ENCODE results near the gene GPC3.

DNA sequence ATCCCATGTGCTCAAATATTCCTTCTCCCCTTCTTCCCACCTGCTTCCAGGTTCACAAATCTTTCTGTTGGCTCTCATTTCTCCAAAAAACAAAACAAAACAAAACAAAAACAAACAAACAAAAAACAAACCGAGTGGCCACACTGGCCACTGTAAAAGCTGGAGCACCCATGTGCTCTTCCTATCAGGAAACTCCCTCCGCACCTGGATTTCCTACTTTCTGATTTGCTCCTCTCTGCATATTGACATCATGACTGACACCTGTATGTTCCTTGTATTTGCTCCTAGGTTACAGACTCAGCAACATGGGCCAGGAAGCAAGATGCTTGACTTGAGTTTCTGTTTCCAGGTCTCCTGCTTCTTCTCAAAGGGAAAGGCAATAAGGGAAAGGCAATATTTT is 258.8 kb downstream of the GPC3 start:
- TF ChIP-seq, protein P1, sequence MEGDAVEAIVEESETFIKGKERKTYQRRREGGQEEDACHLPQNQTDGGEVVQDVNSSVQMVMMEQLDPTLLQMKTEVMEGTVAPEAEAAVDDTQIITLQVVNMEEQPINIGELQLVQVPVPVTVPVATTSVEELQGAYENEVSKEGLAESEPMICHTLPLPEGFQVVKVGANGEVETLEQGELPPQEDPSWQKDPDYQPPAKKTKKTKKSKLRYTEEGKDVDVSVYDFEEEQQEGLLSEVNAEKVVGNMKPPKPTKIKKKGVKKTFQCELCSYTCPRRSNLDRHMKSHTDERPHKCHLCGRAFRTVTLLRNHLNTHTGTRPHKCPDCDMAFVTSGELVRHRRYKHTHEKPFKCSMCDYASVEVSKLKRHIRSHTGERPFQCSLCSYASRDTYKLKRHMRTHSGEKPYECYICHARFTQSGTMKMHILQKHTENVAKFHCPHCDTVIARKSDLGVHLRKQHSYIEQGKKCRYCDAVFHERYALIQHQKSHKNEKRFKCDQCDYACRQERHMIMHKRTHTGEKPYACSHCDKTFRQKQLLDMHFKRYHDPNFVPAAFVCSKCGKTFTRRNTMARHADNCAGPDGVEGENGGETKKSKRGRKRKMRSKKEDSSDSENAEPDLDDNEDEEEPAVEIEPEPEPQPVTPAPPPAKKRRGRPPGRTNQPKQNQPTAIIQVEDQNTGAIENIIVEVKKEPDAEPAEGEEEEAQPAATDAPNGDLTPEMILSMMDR (conservative IDR thresholded peaks at IDR 0.05 in 1 of 2, IDR thresholded peaks at IDR 0.05 in 1 of 2; ENCODE audit: extremely low read depth in 1 of 2, insufficient read depth in 1 of 2, low read depth in 1 of 2, low read length in 2 of 2) = no peak
- no peak for TF ChIP-seq EZH2 (IDR thresholded peaks at IDR 0.05; ENCODE audit: borderline replicate concordance, low read length)
